ENCODE results near the gene ABLIM1. TPM values are rescaled to one million over a fixed set of nuclear protein-coding genes. Genes with fewer than 3 reads are reported as not detected.

Gene ABLIM1
- total and polyA plus RNA-seq, 10 donors: 11.0 to 59.4 (median 38.7) TPM

DNA sequence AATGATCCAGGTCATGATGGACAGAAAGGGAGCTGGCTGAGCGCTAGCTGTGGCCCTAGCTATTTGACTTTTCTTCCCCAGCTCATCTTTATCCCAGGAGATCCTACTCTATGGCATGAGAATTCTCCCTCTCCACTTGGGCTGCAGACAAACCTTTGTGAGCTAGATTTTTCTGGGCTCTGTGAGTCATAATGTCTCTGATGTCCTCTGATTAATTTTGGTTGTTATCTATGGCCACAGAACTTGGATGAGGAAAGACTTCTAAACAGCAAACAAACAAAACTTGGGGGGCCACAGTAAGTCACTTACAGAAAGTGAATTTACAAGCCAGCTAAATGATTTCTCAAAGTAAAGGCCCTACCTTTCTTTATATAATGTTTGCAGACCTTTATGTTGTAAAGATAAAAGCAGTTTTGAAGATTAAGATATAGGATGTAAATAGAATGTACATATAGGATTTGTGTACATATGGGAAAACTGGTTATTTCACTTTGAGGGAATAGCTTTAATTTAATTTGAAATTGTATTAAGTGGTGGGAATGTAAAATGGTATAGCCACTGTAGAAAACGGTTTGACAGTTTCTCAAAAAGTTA is 10.4 kb downstream of the ABLIM1 start:
- Histone ChIP-seq H3K9me3 (no peaks in the 10 kb centered on the region), H3K27me3 (replicated peaks in 1 of 7) (no peaks in the 10 kb centered on the region), H3K36me3 (no peaks in the 10 kb centered on the region), H3K4me1 (no peaks in the 10 kb centered on the region), H3K4me3 (no peak overlapping the region), H3K27ac (no peak overlapping the region)
- DNase-seq: no peak
- 69 to 93% (median 90%) methylated on average over 2 of the region's 2 CpGs for WGBS, 5 donors
- TF ChIP-seq POLR2AphosphoS5 (IDR thresholded peaks at IDR 0.05) (no peak), POLR2A (IDR thresholded peaks at IDR 0.05) (no peak)
- TF ChIP-seq, protein P1, sequence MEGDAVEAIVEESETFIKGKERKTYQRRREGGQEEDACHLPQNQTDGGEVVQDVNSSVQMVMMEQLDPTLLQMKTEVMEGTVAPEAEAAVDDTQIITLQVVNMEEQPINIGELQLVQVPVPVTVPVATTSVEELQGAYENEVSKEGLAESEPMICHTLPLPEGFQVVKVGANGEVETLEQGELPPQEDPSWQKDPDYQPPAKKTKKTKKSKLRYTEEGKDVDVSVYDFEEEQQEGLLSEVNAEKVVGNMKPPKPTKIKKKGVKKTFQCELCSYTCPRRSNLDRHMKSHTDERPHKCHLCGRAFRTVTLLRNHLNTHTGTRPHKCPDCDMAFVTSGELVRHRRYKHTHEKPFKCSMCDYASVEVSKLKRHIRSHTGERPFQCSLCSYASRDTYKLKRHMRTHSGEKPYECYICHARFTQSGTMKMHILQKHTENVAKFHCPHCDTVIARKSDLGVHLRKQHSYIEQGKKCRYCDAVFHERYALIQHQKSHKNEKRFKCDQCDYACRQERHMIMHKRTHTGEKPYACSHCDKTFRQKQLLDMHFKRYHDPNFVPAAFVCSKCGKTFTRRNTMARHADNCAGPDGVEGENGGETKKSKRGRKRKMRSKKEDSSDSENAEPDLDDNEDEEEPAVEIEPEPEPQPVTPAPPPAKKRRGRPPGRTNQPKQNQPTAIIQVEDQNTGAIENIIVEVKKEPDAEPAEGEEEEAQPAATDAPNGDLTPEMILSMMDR (IDR thresholded peaks at IDR 0.05 in 8 of 11, conservative IDR thresholded peaks at IDR 0.05 in 3 of 11): no peak
- intact Hi-C loops (cut with DNase I; ENCODE audit: low total_unique reads): no loop called here

DNA sequence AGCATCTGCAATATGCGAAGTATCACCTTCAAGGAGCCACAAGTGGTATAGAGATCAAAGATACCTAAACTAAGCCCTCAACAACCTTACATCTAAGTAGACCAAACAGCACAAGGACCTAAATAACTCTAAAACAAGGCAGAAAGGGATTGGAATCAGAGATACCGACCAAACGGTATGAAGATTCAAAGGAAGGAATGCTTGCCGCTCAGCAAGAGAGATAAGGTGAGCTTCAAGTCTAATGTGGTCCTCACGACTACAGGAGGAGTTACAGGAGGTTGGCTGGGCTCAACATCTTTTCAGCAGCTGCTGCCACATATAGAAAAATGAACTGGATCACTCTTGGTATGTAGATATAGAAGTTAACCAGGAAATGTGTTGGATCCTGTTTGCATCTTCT is 11.6 kb downstream of the ABLIM1 start:
- TF ChIP-seq POLR2A (IDR thresholded peaks at IDR 0.05) (no peak), POLR2AphosphoS5 (IDR thresholded peaks at IDR 0.05) (no peak)
- TF ChIP-seq, protein P1 (IDR thresholded peaks at IDR 0.05 in 8 of 11, conservative IDR thresholded peaks at IDR 0.05 in 3 of 11): no peak
- WGBS, 5 donors: 75 to 96% (median 88%) methylated on average over 5 of the region's 5 CpGs
- no peak for DNase-seq
- Histone ChIP-seq H3K27ac (no peak overlapping the region), H3K27me3 (replicated peaks in 1 of 7) (no peaks in the 10 kb centered on the region), H3K9me3 (no peaks in the 10 kb centered on the region), H3K4me1 (no peaks in the 10 kb centered on the region), H3K36me3 (no peaks in the 10 kb centered on the region), H3K4me3 (no peak overlapping the region)
- intact Hi-C loops (cut with DNase I; ENCODE audit: low total_unique reads): no loop called here

DNA sequence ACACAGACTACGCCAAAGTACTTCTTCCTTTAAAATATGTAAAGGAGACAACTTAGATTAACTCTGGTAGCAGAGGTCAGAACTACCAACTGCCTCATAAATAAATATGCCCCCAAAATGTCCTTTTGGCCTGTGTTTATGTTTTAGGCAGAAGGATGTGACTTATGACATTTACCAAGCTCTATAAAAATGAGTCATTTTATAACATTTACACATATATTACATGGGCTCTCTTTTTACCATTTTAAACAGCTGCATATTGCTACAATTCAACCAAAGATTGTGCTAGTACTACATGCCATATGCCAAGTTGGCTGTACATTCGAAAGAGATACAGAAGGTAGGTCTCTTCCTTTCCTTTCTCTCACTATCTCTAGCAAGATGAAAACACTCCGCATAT is 12.4 kb downstream of the ABLIM1 start:
- Histone ChIP-seq H3K27ac (no peak overlapping the region), H3K36me3 (no peaks in the 10 kb centered on the region), H3K4me1 (no peaks in the 10 kb centered on the region), H3K9me3 (no peaks in the 10 kb centered on the region), H3K27me3 (replicated peaks in 1 of 7) (no peaks in the 10 kb centered on the region), H3K4me3 (no peak overlapping the region)
- no peak for DNase-seq
- intact Hi-C loops (cut with DNase I; ENCODE audit: low total_unique reads): no loop called here
- WGBS, 5 donors: 84 to 87% (median 85%) methylated on average over 3 of the region's 3 CpGs
- TF ChIP-seq POLR2A (IDR thresholded peaks at IDR 0.05) (no peak), POLR2AphosphoS5 (IDR thresholded peaks at IDR 0.05) (no peak)
- TF ChIP-seq, protein P1 (IDR thresholded peaks at IDR 0.05 in 8 of 11, conservative IDR thresholded peaks at IDR 0.05 in 3 of 11): no peak

DNA sequence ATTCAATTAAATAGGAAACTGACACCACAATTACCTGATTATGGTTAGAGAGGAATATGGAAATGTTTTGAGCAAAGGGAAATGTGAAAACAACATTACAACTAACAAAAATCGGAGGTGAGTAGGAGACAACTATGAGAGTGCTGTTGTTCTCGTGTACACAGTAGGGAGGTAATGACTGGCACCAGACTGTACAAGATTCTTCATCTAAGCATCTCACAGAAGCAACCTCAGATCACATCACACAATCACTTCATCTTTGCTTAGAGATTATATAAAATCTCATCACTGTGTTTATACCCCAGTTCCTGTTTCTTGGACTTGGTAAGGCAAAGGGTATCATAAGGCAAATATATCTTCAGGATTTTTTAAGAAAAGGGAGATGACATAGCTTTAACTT is 14.9 kb downstream of the ABLIM1 start:
- intact Hi-C loops (cut with DNase I; ENCODE audit: low total_unique reads): no loop called here
- H3K27me3 ChIP-seq (replicated peaks in 1 of 7): no peaks in the 10 kb centered on the region
- H3K4me1 ChIP-seq: peaks cover 0 to 6% (median 0%) of the 10 kb centered on the region in 6 donors
- no peak for DNase-seq
- TF ChIP-seq POLR2A (IDR thresholded peaks at IDR 0.05) (no peak), POLR2AphosphoS5 (IDR thresholded peaks at IDR 0.05) (no peak)
- TF ChIP-seq, protein P1 (IDR thresholded peaks at IDR 0.05 in 8 of 11, conservative IDR thresholded peaks at IDR 0.05 in 3 of 11): no peak
- H3K4me3 ChIP-seq: no peak overlapping the region
- WGBS, 5 donors: 83 to 93% (median 89%) methylated on average over 2 of the region's 2 CpGs
- no peaks in the 10 kb centered on the region for H3K9me3 ChIP-seq
- H3K27ac ChIP-seq: no peak overlapping the region
- H3K36me3 ChIP-seq: no peaks in the 10 kb centered on the region
